ENCODE data around the gene SORCS3. TPM values are rescaled to one million over a fixed set of nuclear protein-coding genes. Genes with fewer than 3 reads are reported as not detected.

SORCS3 gene
- polyA plus RNA-seq, 1 donor: not detected

GRCh38 chr10:105104297-105104696 lies 463.2 kb downstream of the SORCS3 start:
- no peak for DNase-seq (ENCODE audit: low read depth)

- no peak for DNase-seq (ENCODE audit: low read depth)
Observed at GRCh38 chr10:105109164-105109563, 468.1 kb downstream of the SORCS3 start.

- DNase-seq (ENCODE audit: low read depth): no peak
Observed at GRCh38 chr10:105112862-105113261, 471.8 kb downstream of the SORCS3 start.

GRCh38 chr10:105113666-105114065 lies 472.6 kb downstream of the SORCS3 start:
- no peak for DNase-seq (ENCODE audit: low read depth)

- DNase-seq (ENCODE audit: low read depth): no peak
Observed at GRCh38 chr10:105121743-105122142, 480.7 kb downstream of the SORCS3 start.

GRCh38 chr10:105128111-105128510 lies 487.0 kb downstream of the SORCS3 start:
- DNase-seq (ENCODE audit: low read depth): no peak

GRCh38 chr10:105138358-105138757 lies 497.3 kb downstream of the SORCS3 start:
- no peak for DNase-seq (ENCODE audit: low read depth)

- DNase-seq (ENCODE audit: low read depth): no peak
Observed at GRCh38 chr10:105139363-105139896, 498.3 kb downstream of the SORCS3 start.

- DNase-seq (ENCODE audit: low read depth): no peak
Observed at GRCh38 chr10:105140600-105140999, 499.5 kb downstream of the SORCS3 start.

- no peak for DNase-seq (ENCODE audit: low read depth)
Observed at GRCh38 chr10:105145711-105146110, 504.6 kb downstream of the SORCS3 start.

GRCh38 chr10:105146436-105146835 lies 505.3 kb downstream of the SORCS3 start:
- no peak for DNase-seq (ENCODE audit: low read depth)

GRCh38 chr10:105148456-105148855 lies 507.4 kb downstream of the SORCS3 start:
- no peak for DNase-seq (ENCODE audit: low read depth)

GRCh38 chr10:105148921-105149320 lies 507.8 kb downstream of the SORCS3 start:
- DNase-seq (ENCODE audit: low read depth): no peak

- no peak for DNase-seq (ENCODE audit: low read depth)
Observed at GRCh38 chr10:105149371-105149891, 508.3 kb downstream of the SORCS3 start.

GRCh38 chr10:105150259-105150880 lies 509.3 kb downstream of the SORCS3 start:
- no peak for DNase-seq (ENCODE audit: low read depth)

- no peak for DNase-seq (ENCODE audit: low read depth)
Observed at GRCh38 chr10:105154736-105155135, 513.6 kb downstream of the SORCS3 start.

- no peak for DNase-seq (ENCODE audit: low read depth)
Observed at GRCh38 chr10:105159268-105159667, 518.2 kb downstream of the SORCS3 start.

- DNase-seq (ENCODE audit: low read depth): no peak
Observed at GRCh38 chr10:105161149-105161548, 520.1 kb downstream of the SORCS3 start.

- no peak for DNase-seq (ENCODE audit: low read depth)
Observed at GRCh38 chr10:105161767-105162166, 520.7 kb downstream of the SORCS3 start.

GRCh38 chr10:105170521-105170920 lies 529.4 kb downstream of the SORCS3 start:
- DNase-seq (ENCODE audit: low read depth): no peak

GRCh38 chr10:105171945-105172344 lies 530.9 kb downstream of the SORCS3 start:
- DNase-seq (ENCODE audit: low read depth): no peak

GRCh38 chr10:105181626-105182025 lies 540.5 kb downstream of the SORCS3 start:
- no peak for DNase-seq (ENCODE audit: low read depth)

- no peak for DNase-seq (ENCODE audit: low read depth)
Observed at GRCh38 chr10:105183536-105183935, 542.4 kb downstream of the SORCS3 start.

- no peak for DNase-seq (ENCODE audit: low read depth)
Observed at GRCh38 chr10:105185161-105185560, 544.1 kb downstream of the SORCS3 start.
